ENCODE results near the gene KRT79. TPM values are rescaled to one million over a fixed set of nuclear protein-coding genes. Genes with fewer than 3 reads are reported as not detected.

KRT79 gene
- total and polyA plus RNA-seq, 3 experiments from 2014 or later: not detected

DNA sequence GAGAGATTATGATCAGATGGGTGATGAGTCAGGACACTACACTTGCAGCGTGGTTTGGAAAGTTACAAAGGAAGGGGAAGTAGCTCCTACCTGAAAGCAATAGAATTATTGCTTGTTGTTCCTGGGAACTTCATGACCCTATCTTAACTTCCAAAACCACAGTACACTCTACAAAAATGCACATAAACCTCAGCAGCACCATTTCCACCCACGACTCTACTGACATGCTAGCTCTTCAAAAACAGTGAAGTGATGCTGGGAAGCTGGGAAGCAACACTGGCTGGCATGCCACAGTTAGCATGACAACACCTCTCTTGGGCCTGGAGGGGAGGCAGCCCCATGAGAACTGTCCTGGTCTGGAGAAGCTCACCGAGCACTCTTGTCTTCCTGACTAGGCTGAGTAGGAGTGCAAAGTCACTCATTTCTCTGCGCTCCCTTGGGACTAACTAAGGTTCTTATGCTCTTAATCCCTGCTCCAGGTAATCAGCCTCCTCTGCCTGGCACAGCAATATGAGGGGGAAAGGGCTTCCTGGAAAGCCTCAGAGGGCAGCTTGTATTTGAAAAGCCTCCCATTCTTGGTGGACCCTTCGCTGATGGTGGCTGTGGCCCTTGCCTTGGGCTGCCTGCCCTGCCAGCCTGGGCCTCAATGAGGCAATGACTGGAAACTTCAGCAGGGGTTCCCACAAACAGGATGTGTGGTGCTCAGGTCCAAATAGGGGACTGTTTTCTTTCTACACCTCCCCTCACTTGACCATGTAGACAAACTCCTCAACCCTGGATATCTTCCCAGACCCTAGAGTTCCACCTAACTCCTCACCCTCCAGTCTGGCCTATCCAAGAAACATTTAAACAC, 39.4 kb downstream of the KRT79 start:
- H3K9me3 ChIP-seq (ENCODE audit: low read length): no peaks in the 10 kb centered on the region

DNA sequence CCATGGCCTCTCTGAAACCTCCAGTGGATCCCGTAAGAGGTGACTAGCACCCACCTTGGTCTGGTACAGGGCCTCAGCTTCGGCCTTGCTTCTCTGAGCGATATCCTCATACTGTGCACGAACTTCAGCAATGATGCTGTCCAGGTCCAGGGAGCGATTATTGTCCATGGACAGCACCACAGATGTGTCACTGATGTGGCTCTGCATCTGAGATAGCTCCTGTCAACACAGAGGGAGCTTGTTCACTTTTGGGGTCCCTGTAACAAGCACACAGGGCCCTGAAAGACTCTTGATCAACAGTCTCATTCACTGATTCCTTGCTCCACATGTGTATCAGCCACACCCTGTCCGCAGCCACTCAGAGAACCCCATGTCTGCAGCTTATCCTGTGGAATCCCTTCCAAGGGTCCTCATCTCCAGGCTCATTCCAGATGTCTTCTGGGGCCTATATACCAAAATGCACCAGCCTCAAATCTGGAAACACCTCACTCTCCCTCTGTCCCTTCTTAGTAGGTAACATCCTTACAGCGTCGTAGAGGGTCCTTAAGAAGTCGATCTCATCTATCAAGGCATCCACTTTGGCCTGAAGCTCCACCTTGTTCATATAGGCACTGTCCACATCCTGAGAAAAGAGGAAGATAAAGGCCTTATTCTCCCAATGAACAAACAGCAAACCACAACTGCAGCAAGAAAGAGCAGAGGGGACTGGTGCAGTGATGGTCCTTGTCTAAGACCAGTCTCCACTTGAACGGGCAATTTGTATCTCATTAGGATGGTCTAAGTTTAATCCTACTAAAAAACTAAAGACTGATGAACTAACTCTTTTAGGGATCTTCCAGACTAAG, 41.7 kb downstream of the KRT79 start:
- H3K36me3 ChIP-seq (ENCODE audit: insufficient read depth, low read length): no peaks in the 10 kb centered on the region
- H3K27me3 Mint-ChIP-seq: peaks cover 11 to 54% of the 10 kb centered on the region in 2 donors
- peak overlapping the region in 1 of 8 donors; percentile 73 for H3K27ac Mint-ChIP-seq
- no peak for DNase-seq
- H3K4me1 Mint-ChIP-seq: peaks cover 0 to 10% (median 1%) of the 10 kb centered on the region in 3 donors
- peaks cover 0 to 3% (median 2%) of the 10 kb centered on the region in 3 donors for H3K36me3 Mint-ChIP-seq
- H3K4me3 ChIP-seq (ENCODE audit: low read length): no peak overlapping the region
- no peak overlapping the region for H3K4me3 Mint-ChIP-seq
- peaks cover 8% of the 10 kb centered on the region for H3K27me3 ChIP-seq (ENCODE audit: insufficient read depth, low read length, poor library complexity, severe bottlenecking)
- H3K4me1 ChIP-seq (ENCODE audit: insufficient read depth, low read length): no peaks in the 10 kb centered on the region
- POLR2A ChIA-PET: no interaction called here
- no peak overlapping the region for H3K27ac ChIP-seq (ENCODE audit: low read depth, low read length)
- H3K9me3 Mint-ChIP-seq: peaks cover 0 to 1% (median 0%) of the 10 kb centered on the region in 5 donors
- CTCF ChIA-PET: no interaction called here
- H3K9me3 ChIP-seq (ENCODE audit: low read length): no peaks in the 10 kb centered on the region

More for the DNA sequence above, 39.4 kb downstream of the KRT79 start:
- Mint-ChIP-seq H3K27me3 (peaks cover 10 to 32% of the 10 kb centered on the region in 2 donors), H3K9me3 (peaks cover 0 to 1% (median 0%) of the 10 kb centered on the region in 5 donors), H3K27ac (no peak overlapping the region), H3K4me1 (peaks cover 0 to 6% (median 0%) of the 10 kb centered on the region in 3 donors), H3K36me3 (peaks cover 0 to 3% (median 0%) of the 10 kb centered on the region in 3 donors), H3K4me3 (no peak overlapping the region)
- no peaks in the 10 kb centered on the region for H3K4me1 ChIP-seq (ENCODE audit: insufficient read depth, low read length)
- no peaks in the 10 kb centered on the region for H3K36me3 ChIP-seq (ENCODE audit: insufficient read depth, low read length)
- DNase-seq: no peak
- no peak overlapping the region for H3K27ac ChIP-seq (ENCODE audit: low read depth, low read length)
- CTCF ChIA-PET: no interaction called here
- H3K27me3 ChIP-seq (ENCODE audit: insufficient read depth, low read length, poor library complexity, severe bottlenecking): peaks cover 8% of the 10 kb centered on the region
- H3K4me3 ChIP-seq (ENCODE audit: low read length): no peak overlapping the region
- POLR2A ChIA-PET: no interaction called here

DNA sequence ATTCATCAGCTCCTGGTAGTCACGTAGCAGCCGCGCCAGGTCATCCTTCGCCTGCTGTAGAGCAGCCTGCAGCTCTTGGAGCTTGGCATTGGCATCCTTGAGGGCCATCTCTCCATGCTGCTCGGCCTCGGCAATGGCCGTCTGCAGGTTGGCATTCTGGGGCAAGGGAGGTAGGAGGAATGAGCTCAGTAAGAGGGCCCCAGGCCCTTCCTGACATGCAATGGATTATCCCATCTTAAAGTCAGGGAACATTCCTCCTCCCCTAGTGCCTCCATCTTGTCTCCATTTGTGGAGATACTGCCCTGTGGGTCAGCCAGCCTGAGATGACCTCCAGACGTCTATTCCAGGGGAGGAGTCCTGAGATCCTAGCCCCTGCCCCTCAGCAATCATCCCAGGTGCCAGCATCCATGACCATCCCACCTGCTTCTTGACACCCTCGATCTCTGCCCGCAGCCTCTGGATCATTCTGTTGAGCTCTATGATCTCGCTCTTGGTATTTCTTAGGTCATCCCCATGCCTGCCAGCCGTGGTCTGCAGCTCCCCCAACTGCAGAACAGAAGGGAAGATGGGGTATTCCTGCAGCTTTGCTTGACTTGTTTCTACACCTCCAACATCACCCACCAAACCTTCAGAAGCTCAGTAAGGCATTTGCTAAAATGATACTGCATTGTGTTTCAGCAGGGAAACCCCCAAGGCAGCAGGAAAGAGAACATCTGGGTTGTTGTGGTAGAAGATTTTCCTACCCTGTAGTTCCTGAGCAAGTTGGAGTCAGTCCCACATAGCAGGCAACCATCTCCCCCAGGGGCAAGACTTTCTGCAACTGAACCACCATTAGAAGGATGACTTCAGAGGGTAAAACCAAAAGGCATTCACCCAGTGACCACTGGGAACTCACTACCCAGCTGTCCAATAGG, 42.6 kb downstream of the KRT79 start:
- POLR2A ChIA-PET: no interaction called here
- peaks cover 0 to 1% (median 0%) of the 10 kb centered on the region in 5 donors for H3K9me3 Mint-ChIP-seq
- no peak overlapping the region for H3K4me3 ChIP-seq (ENCODE audit: low read length)

DNA sequence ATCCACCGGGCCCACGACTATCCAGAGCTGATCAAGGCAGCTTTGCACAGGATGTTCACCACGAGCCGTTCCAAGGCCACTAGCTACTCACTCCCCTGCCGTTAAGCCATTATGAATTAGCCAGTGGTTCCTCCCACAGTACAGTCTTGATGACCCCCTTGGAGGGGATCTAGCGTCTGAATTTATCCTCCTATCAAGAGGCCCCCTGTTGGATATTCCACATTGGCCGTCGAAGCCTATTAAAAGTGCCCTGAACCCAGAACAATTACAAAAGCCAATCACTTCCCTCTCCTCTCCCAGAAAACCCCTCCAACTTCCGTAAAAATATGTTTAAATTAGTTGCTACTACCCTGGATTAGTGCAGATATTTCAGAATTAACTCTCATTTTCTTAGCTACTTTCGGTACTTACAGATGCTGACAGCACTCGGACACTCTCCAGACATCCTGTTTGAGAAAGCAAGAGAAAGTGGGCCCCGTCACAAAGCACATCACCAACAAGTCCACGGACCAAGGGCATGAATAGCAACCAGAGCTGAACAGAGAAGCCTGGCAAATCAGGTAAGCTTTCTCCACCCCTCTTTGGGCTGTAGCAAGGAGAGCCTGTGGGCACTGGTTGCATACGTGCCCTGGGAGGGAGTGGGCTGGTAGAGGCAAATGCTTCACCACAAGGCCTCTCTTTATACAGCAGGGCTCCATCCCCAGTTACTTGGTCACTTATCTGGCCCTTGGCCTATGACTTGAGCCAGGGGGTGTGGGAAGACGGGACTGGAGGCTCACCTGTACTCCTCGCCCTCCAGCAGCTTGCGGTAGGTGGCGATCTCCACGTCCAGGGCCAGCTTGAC, 43.5 kb downstream of the KRT79 start:
- Histone ChIP-seq H3K27ac (ENCODE audit: low read depth, low read length) (no peak overlapping the region), H3K27me3 (ENCODE audit: insufficient read depth, low read length, poor library complexity, severe bottlenecking) (peaks cover 8% of the 10 kb centered on the region), H3K9me3 (ENCODE audit: low read length) (no peaks in the 10 kb centered on the region), H3K4me1 (ENCODE audit: insufficient read depth, low read length) (no peaks in the 10 kb centered on the region), H3K4me3 (ENCODE audit: low read length) (no peak overlapping the region), H3K36me3 (ENCODE audit: insufficient read depth, low read length) (no peaks in the 10 kb centered on the region)
- Mint-ChIP-seq H3K4me1 (peaks cover 0 to 10% (median 1%) of the 10 kb centered on the region in 3 donors), H3K4me3 (no peak overlapping the region), H3K27ac (peak overlapping the region in 1 of 8 donors; percentile 67), H3K36me3 (peaks cover 0 to 3% (median 2%) of the 10 kb centered on the region in 3 donors), H3K9me3 (peaks cover 0 to 1% (median 0%) of the 10 kb centered on the region in 5 donors), H3K27me3 (peaks cover 10 to 62% of the 10 kb centered on the region in 2 donors)
- CTCF ChIA-PET: no interaction called here
- DNase-seq: no peak
- POLR2A ChIA-PET: no interaction called here

More for the DNA sequence above, 42.6 kb downstream of the KRT79 start:
- no peaks in the 10 kb centered on the region for H3K4me1 ChIP-seq (ENCODE audit: insufficient read depth, low read length)
- no peak overlapping the region for H3K4me3 Mint-ChIP-seq
- peaks cover 0 to 3% (median 2%) of the 10 kb centered on the region in 3 donors for H3K36me3 Mint-ChIP-seq
- H3K27ac ChIP-seq (ENCODE audit: low read depth, low read length): no peak overlapping the region
- H3K36me3 ChIP-seq (ENCODE audit: insufficient read depth, low read length): no peaks in the 10 kb centered on the region
- H3K27ac Mint-ChIP-seq: no peak overlapping the region
- peaks cover 0 to 10% (median 1%) of the 10 kb centered on the region in 3 donors for H3K4me1 Mint-ChIP-seq
- no peaks in the 10 kb centered on the region for H3K9me3 ChIP-seq (ENCODE audit: low read length)
- no peak for DNase-seq
- peaks cover 8% of the 10 kb centered on the region for H3K27me3 ChIP-seq (ENCODE audit: insufficient read depth, low read length, poor library complexity, severe bottlenecking)
- CTCF ChIA-PET: no interaction called here
- peaks cover 11 to 55% of the 10 kb centered on the region in 2 donors for H3K27me3 Mint-ChIP-seq

DNA sequence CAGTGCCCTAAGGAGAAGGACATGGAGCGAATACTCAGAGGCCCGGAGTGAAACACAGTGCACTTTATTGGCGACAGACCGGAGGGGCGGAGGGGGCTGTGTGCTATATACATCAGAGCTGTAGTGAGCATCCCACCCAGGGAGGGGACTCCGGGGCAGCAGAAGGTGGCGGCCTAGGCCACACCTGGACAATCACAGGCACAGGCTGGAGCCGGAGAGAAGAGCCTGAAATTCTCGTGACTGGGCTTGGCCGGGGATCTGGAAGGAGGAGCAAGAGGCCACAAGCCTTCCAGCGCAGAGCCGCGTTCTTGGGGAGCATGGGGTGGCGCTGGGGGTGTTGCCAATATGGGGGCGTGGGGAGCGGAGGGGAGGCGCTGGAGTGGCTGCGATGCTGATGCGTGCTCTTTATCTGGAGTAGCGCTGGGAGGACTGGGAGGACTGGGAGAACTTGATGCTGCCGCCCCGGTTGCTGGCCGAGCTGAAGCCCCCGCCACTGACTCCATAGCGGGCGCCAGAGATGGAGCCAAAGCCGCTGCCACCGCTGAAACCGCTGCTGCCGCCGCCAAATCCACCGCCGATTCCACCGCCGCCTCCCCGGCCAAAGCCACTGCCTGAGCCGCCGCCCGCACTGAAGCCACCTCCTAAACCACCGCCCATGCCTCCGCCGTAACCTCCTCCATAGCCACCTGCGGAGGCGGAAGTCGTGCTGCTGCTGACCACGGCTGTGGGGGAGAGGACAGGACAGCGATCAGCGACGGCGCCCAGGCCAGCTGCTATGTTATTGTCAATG, 44.3 kb downstream of the KRT79 start:
- H3K36me3 ChIP-seq (ENCODE audit: insufficient read depth, low read length): no peaks in the 10 kb centered on the region
- ChIA-PET CTCF (no interaction called here), POLR2A (no interaction called here)
- H3K36me3 Mint-ChIP-seq: peaks cover 0 to 3% (median 2%) of the 10 kb centered on the region in 3 donors
- H3K9me3 Mint-ChIP-seq: peaks cover 0 to 1% (median 0%) of the 10 kb centered on the region in 5 donors
- peak overlapping the region in 1 of 7 donors; percentile 19 for H3K4me3 Mint-ChIP-seq
- H3K27ac ChIP-seq (ENCODE audit: low read depth, low read length): no peak overlapping the region
- H3K27me3 ChIP-seq (ENCODE audit: insufficient read depth, low read length, poor library complexity, severe bottlenecking): peaks cover 8% of the 10 kb centered on the region
- peaks cover 0 to 10% (median 1%) of the 10 kb centered on the region in 3 donors for H3K4me1 Mint-ChIP-seq
- DNase-seq: no peak
- H3K27me3 Mint-ChIP-seq: peaks cover 10 to 70% of the 10 kb centered on the region in 2 donors
- H3K27ac Mint-ChIP-seq: peak overlapping the region in 2 of 8 donors; percentile 26 to 34
- no peaks in the 10 kb centered on the region for H3K9me3 ChIP-seq (ENCODE audit: low read length)
- H3K4me1 ChIP-seq (ENCODE audit: insufficient read depth, low read length): no peaks in the 10 kb centered on the region
- H3K4me3 ChIP-seq (ENCODE audit: low read length): no peak overlapping the region

DNA sequence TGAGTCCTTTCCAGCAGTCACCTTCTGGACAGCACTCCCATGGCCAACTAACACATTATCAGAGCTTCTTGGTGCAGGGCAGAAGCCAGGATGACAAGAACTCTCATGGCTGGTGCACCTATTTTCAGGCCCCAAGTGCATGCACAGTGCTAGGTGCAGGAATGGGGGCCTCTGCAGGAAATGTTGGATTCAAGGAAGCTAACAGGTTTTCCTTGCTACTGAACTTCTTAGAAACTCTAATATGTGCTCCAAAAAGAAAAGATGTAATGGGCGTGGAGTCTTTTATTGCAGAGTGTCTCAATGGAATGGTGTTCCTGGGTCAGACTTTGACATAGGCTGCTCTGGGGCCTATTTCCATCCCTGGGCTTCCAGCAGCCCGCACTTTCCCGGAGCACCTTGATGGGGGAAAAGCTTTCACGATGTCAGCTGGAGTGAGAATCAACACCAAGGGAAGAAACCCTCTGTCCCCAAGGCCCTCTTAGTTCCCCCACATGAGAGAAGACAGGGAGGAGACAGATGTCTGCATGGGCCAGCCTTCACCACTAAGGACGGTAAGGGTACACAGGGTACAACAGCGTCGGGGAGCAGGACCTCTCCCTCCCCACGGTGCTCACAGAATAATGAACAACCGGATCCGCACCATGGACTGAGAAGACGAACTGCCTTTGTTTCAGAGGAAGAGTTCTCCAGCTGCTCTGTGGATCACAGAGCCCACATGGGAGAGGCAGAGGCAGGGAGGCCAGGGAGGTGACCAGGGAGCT, 45.1 kb downstream of the KRT79 start:
- H3K9me3 Mint-ChIP-seq: peaks cover 0 to 1% (median 0%) of the 10 kb centered on the region in 5 donors
- no peak overlapping the region for H3K27ac ChIP-seq (ENCODE audit: low read depth, low read length)
- peaks cover 0 to 3% (median 2%) of the 10 kb centered on the region in 3 donors for H3K36me3 Mint-ChIP-seq
- H3K4me3 Mint-ChIP-seq: peak overlapping the region in 1 of 7 donors; percentile 19
- H3K4me3 ChIP-seq (ENCODE audit: low read length): no peak overlapping the region
- CTCF ChIA-PET: interaction anchor here (1.1 kb wide), 1 partner anchor 207 kb away, joined by 3 read pairs; no protein-coding TSS in a partner anchor
- peaks cover 0 to 10% (median 1%) of the 10 kb centered on the region in 3 donors for H3K4me1 Mint-ChIP-seq
- H3K27ac Mint-ChIP-seq: no peak overlapping the region
- peaks cover 8% of the 10 kb centered on the region for H3K27me3 ChIP-seq (ENCODE audit: insufficient read depth, low read length, poor library complexity, severe bottlenecking)
- POLR2A ChIA-PET: no interaction called here
- no peaks in the 10 kb centered on the region for H3K36me3 ChIP-seq (ENCODE audit: insufficient read depth, low read length)
- no peaks in the 10 kb centered on the region for H3K4me1 ChIP-seq (ENCODE audit: insufficient read depth, low read length)
- H3K27me3 Mint-ChIP-seq: peaks cover 10 to 72% of the 10 kb centered on the region in 2 donors
- DNase-seq: no peak
- H3K9me3 ChIP-seq (ENCODE audit: low read length): no peaks in the 10 kb centered on the region

All from CD8-positive, alpha-beta memory T cell (primary cell).